WTC11 (cell line): ENCODE results near the gene JMJD8. TPM values are rescaled to one million over a fixed set of nuclear protein-coding genes. Genes with fewer than 3 reads are reported as not detected.
A peak's percentile ranks its signal among the peaks of the same experiment; 100 is the strongest.

Experiments
- ATAC-seq: fragments of 200-7000 bp; cut with Tn5 transposase; 2 replicates; pipeline ENCODE4 v1.10.0; 2021; ENCODE audit warnings: mild to moderate bottlenecking, moderate library complexity
- CTCF ChIA-PET: fragments of 300-600 bp; sonication (Branson Sonifier 250); formaldehyde crosslinking; loops from one replicate; lab custom pipeline; 2021; ENCODE audit warnings: antibody characterized with exemption; lab: Charles Lee
- POLR2A ChIA-PET: fragments of 350-600 bp; sonication (Branson Sonifier 250); formaldehyde crosslinking; loops from one replicate; lab custom pipeline; 2021; ENCODE audit warnings: antibody characterized with exemption; lab: Charles Lee
- DNase-seq: peaks from one replicate; pipeline ENCODE4 v3.0.0; 2021; ENCODE audit warnings: low spot score
- H3K27ac Mint-ChIP-seq: 2 replicates; pipeline ENCODE4 v1.8.0; 2021; ENCODE audit warnings: mixed read lengths
- H3K27me3 Mint-ChIP-seq: 2 replicates; pipeline ENCODE4 v1.8.0; 2021; ENCODE audit warnings: low read depth, mild to moderate bottlenecking, moderate library complexity, mixed read lengths
- H3K36me3 Mint-ChIP-seq: 2 replicates; pipeline ENCODE4 v1.8.0; 2021; ENCODE audit warnings: mixed read lengths
- H3K4me1 Mint-ChIP-seq: 2 replicates; pipeline ENCODE4 v1.8.0; 2022; ENCODE audit warnings: mixed read lengths
- H3K4me3 Mint-ChIP-seq: 2 replicates; pipeline ENCODE4 v1.8.0; 2021; ENCODE audit warnings: mild to moderate bottlenecking, moderate library complexity, mixed read lengths
- H3K9me3 Mint-ChIP-seq: 2 replicates; pipeline ENCODE4 v1.8.0; 2021; ENCODE audit warnings: mixed read lengths
- ATF2 ChIP-seq: sonication (generic); formaldehyde crosslinking; IDR thresholded peaks from 2 replicates; pipeline ENCODE4 v1.8.1; 2022; ENCODE audit warnings: low read depth, missing genetic modification reagents, borderline replicate concordance
- CBFB ChIP-seq: sonication (generic); formaldehyde crosslinking; IDR thresholded peaks from 2 replicates; pipeline ENCODE4 v1.8.1; 2022; ENCODE audit warnings: mild to moderate bottlenecking, low read depth, missing genetic modification reagents
- E2F4 ChIP-seq: sonication (generic); formaldehyde crosslinking; IDR thresholded peaks from 2 replicates; pipeline ENCODE4 v1.8.1; 2022; ENCODE audit warnings: low read depth, mild to moderate bottlenecking, moderate library complexity, missing genetic modification reagents, borderline replicate concordance
- EMX1 ChIP-seq: fragments of 250-450 bp; sonication (Bioruptor Pico); IDR thresholded peaks from 2 replicates; pipeline ENCODE4 v1.8.0; 2021; ENCODE audit warnings: mild to moderate bottlenecking
- FOXJ3 ChIP-seq: sonication (generic); formaldehyde crosslinking; IDR thresholded peaks from 2 replicates; pipeline ENCODE4 v1.9.0; 2021; ENCODE audit warnings: missing genetic modification reagents, mild to moderate bottlenecking, borderline replicate concordance
- GRHL2 ChIP-seq: fragments of 250-450 bp; sonication (Bioruptor Pico); IDR thresholded peaks from 2 replicates; pipeline ENCODE4 v1.8.0; 2022; ENCODE audit warnings: mild to moderate bottlenecking, moderate library complexity; ENCODE audit not compliant: insufficient replicate concordance, severe bottlenecking
- GTF2I ChIP-seq: fragments of 250-450 bp; sonication (Bioruptor Pico); conservative IDR thresholded peaks from 2 replicates; pipeline ENCODE4 v1.4.0; 2021; ENCODE audit warnings: mild to moderate bottlenecking
- MYBL2 ChIP-seq: sonication (generic); formaldehyde crosslinking; IDR thresholded peaks from 2 replicates; pipeline ENCODE4 v1.8.1; 2023; ENCODE audit warnings: mild to moderate bottlenecking, moderate library complexity, missing genetic modification reagents
- NFYB ChIP-seq: sonication (generic); formaldehyde crosslinking; conservative IDR thresholded peaks from 2 replicates; pipeline ENCODE4 v1.8.0; 2022; ENCODE audit warnings: low read depth, missing genetic modification reagents
- OVOL2 ChIP-seq: fragments of 250-450 bp; sonication (Bioruptor Pico); IDR thresholded peaks from 2 replicates; pipeline ENCODE4 v1.9.0; 2021; ENCODE audit warnings: mild to moderate bottlenecking, borderline replicate concordance
- PREB ChIP-seq: sonication (generic); formaldehyde crosslinking; IDR thresholded peaks from 2 replicates; pipeline ENCODE4 v1.8.1; 2022; ENCODE audit warnings: mild to moderate bottlenecking, missing genetic modification reagents, moderate library complexity, borderline replicate concordance
- SMAD3 ChIP-seq: sonication (generic); formaldehyde crosslinking; IDR thresholded peaks from 2 replicates; pipeline ENCODE4 v1.8.0; 2022; ENCODE audit warnings: missing genetic modification reagents, mild to moderate bottlenecking, borderline replicate concordance
- SP1 ChIP-seq: sonication (generic); formaldehyde crosslinking; conservative IDR thresholded peaks from 2 replicates; pipeline ENCODE4 v1.8.1; 2022; ENCODE audit warnings: missing genetic modification reagents
- ZNF121 ChIP-seq: sonication (generic); formaldehyde crosslinking; IDR thresholded peaks from 2 replicates; pipeline ENCODE4 v1.8.0; 2023; ENCODE audit warnings: missing genetic modification reagents
- ZNF396 ChIP-seq: fragments of 250-450 bp; sonication (Bioruptor Pico); IDR thresholded peaks from 2 replicates; pipeline ENCODE4 v1.8.0; 2021; ENCODE audit warnings: mild to moderate bottlenecking, moderate library complexity, borderline replicate concordance
- ZNF423 ChIP-seq: fragments of 250-450 bp; sonication (Bioruptor Pico); IDR thresholded peaks from 2 replicates; pipeline ENCODE4 v2.1.2; 2022; ENCODE audit warnings: mild to moderate bottlenecking, moderate library complexity
- total RNA-seq: library from RNA; stranded (reverse); gene quantifications from 3 replicates; pipeline ENCODE4 v1.2.3, GENCODE V29; 2021
- TF ChIP-seq, protein P1 (sequence below): sonication (generic); formaldehyde crosslinking; IDR thresholded peaks from 2 replicates; pipeline ENCODE4 v1.8.1; 2023; ENCODE audit warnings: mild to moderate bottlenecking, missing genetic modification reagents, borderline replicate concordance
- TF ChIP-seq, protein P2 (sequence below): sonication (generic); formaldehyde crosslinking; IDR thresholded peaks from 2 replicates; pipeline ENCODE4 v1.8.0; 2022; ENCODE audit warnings: mild to moderate bottlenecking, missing genetic modification reagents
- TF ChIP-seq, protein P3 (sequence below): fragments of 200-600 bp; IDR thresholded peaks from 2 replicates; pipeline ENCODE4 v1.8.0; 2022; ENCODE audit warnings: antibody characterized with exemption
- TF ChIP-seq, protein P4 (sequence below): sonication (generic); formaldehyde crosslinking; IDR thresholded peaks from 2 replicates; pipeline ENCODE4 v1.8.1; 2023; ENCODE audit warnings: mild to moderate bottlenecking, missing genetic modification reagents, moderate library complexity
- TF ChIP-seq, protein P5 (sequence below): sonication (generic); formaldehyde crosslinking; IDR thresholded peaks from 2 replicates; pipeline ENCODE4 v1.8.1; 2023; ENCODE audit warnings: mild to moderate bottlenecking, moderate library complexity, missing genetic modification reagents

The JMJD8 gene
- total RNA-seq, 1 experiment from 2014 or later, result 61.2 TPM

DNA sequence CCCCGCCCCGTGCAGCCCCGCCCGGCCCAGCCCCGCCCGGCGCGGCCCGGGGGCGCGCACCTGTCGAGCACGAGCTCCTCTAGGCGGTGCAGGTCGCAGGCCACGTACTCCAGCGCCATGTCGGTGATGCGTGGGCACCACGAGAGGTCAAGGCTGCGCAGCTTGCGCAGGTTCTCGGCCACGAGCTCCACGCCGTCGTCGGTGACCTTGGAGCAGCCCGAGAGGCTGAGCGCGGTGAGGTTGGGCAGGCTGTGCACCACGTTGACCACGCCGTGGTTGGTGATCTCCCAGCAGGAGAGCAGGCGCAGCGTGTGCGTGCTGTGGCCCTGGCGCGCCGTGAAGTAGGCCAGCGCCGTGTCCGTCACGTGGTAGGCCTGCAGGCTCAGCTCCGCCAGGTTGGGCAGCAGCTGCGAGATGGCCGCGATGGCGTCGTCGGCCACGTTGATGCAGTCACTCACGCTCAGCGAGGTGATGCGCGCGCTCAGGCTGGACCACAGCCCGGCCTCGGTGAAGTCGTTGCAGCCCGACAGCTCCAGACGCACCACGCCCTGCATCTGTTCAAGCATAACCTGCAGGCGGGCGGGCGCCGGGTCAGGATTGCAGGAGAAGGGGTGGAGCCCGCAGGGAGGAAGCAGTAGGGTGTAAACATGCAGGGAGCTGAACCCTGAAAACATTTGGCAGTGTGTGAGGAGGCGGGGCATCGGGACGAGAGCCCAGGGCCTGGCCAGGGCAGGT is 11.4 kb upstream of the JMJD8 start:
- no peak overlapping the region for H3K27ac Mint-ChIP-seq
- H3K4me1 Mint-ChIP-seq, result peaks cover 4% of the 10 kb centered on the region; the same call in 1 of the 2 replicates
- H3K27me3 Mint-ChIP-seq, result peaks cover 80% of the 10 kb centered on the region
- ATAC-seq, result peak; percentile 18
- H3K9me3 Mint-ChIP-seq, result no peaks in the 10 kb centered on the region
- CTCF ChIA-PET, result interaction anchor here (1.0 to 2.5 kb wide), 19 partner anchors 9 to 208 kb away, joined by 3 to 12 read pairs (median 5); partner anchors contain the start of genes CHTF18, CIAO3, JMJD8 and METRN
- peak; percentile 68 for DNase-seq
- POLR2A ChIA-PET, result interaction anchor here (1.0 to 2.0 kb wide), 6 partner anchors 9 to 93 kb away, joined by 3 to 6 read pairs (median 4); partner anchors contain the start of genes CHTF18, JMJD8, RPUSD1 and STUB1
- peak overlapping the region; percentile 74 for H3K4me3 Mint-ChIP-seq
- H3K36me3 Mint-ChIP-seq, result no peaks in the 10 kb centered on the region
- TF ChIP-seq OVOL2 (CRISPR knock-in tag) (no peak), ZNF423 (CRISPR knock-in tag) (no peak), EMX1 (no peak), PREB (CRISPR knock-in tag) (no peak), FOXJ3 (CRISPR knock-in tag) (no peak), ZNF396 (CRISPR knock-in tag) (no peak), CBFB (CRISPR knock-in tag) (peak; percentile 74; the same call in 1 of the 2 replicates), MYBL2 (CRISPR knock-in tag) (peak; percentile 86), SMAD3 (CRISPR knock-in tag) (0 out of 2 replicates have a peak, but pooled peaks have one; percentile 46), E2F4 (CRISPR knock-in tag) (peak; percentile 73; the same call in 1 of the 2 replicates), ATF2 (CRISPR knock-in tag) (no peak; the same call in 1 of the 2 replicates), GRHL2 (CRISPR knock-in tag) (no peak), GTF2I (CRISPR knock-in tag) (no peak), ZNF121 (no peak), NFYB (CRISPR knock-in tag) (no peak), SP1 (CRISPR knock-in tag) (peak; percentile 60)
- TF ChIP-seq, protein P1, sequence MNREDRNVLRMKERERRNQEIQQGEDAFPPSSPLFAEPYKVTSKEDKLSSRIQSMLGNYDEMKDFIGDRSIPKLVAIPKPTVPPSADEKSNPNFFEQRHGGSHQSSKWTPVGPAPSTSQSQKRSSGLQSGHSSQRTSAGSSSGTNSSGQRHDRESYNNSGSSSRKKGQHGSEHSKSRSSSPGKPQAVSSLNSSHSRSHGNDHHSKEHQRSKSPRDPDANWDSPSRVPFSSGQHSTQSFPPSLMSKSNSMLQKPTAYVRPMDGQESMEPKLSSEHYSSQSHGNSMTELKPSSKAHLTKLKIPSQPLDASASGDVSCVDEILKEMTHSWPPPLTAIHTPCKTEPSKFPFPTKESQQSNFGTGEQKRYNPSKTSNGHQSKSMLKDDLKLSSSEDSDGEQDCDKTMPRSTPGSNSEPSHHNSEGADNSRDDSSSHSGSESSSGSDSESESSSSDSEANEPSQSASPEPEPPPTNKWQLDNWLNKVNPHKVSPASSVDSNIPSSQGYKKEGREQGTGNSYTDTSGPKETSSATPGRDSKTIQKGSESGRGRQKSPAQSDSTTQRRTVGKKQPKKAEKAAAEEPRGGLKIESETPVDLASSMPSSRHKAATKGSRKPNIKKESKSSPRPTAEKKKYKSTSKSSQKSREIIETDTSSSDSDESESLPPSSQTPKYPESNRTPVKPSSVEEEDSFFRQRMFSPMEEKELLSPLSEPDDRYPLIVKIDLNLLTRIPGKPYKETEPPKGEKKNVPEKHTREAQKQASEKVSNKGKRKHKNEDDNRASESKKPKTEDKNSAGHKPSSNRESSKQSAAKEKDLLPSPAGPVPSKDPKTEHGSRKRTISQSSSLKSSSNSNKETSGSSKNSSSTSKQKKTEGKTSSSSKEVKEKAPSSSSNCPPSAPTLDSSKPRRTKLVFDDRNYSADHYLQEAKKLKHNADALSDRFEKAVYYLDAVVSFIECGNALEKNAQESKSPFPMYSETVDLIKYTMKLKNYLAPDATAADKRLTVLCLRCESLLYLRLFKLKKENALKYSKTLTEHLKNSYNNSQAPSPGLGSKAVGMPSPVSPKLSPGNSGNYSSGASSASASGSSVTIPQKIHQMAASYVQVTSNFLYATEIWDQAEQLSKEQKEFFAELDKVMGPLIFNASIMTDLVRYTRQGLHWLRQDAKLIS (CRISPR knock-in tag), result no peak
- TF ChIP-seq, protein P2, sequence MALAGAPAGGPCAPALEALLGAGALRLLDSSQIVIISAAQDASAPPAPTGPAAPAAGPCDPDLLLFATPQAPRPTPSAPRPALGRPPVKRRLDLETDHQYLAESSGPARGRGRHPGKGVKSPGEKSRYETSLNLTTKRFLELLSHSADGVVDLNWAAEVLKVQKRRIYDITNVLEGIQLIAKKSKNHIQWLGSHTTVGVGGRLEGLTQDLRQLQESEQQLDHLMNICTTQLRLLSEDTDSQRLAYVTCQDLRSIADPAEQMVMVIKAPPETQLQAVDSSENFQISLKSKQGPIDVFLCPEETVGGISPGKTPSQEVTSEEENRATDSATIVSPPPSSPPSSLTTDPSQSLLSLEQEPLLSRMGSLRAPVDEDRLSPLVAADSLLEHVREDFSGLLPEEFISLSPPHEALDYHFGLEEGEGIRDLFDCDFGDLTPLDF, result peak; percentile 77; the same call in 1 of the 2 replicates
- TF ChIP-seq, protein P3, sequence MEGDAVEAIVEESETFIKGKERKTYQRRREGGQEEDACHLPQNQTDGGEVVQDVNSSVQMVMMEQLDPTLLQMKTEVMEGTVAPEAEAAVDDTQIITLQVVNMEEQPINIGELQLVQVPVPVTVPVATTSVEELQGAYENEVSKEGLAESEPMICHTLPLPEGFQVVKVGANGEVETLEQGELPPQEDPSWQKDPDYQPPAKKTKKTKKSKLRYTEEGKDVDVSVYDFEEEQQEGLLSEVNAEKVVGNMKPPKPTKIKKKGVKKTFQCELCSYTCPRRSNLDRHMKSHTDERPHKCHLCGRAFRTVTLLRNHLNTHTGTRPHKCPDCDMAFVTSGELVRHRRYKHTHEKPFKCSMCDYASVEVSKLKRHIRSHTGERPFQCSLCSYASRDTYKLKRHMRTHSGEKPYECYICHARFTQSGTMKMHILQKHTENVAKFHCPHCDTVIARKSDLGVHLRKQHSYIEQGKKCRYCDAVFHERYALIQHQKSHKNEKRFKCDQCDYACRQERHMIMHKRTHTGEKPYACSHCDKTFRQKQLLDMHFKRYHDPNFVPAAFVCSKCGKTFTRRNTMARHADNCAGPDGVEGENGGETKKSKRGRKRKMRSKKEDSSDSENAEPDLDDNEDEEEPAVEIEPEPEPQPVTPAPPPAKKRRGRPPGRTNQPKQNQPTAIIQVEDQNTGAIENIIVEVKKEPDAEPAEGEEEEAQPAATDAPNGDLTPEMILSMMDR, result no peak
- TF ChIP-seq, protein P4, sequence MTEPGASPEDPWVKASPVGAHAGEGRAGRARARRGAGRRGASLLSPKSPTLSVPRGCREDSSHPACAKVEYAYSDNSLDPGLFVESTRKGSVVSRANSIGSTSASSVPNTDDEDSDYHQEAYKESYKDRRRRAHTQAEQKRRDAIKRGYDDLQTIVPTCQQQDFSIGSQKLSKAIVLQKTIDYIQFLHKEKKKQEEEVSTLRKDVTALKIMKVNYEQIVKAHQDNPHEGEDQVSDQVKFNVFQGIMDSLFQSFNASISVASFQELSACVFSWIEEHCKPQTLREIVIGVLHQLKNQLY (CRISPR knock-in tag), result no peak
- TF ChIP-seq, protein P5, sequence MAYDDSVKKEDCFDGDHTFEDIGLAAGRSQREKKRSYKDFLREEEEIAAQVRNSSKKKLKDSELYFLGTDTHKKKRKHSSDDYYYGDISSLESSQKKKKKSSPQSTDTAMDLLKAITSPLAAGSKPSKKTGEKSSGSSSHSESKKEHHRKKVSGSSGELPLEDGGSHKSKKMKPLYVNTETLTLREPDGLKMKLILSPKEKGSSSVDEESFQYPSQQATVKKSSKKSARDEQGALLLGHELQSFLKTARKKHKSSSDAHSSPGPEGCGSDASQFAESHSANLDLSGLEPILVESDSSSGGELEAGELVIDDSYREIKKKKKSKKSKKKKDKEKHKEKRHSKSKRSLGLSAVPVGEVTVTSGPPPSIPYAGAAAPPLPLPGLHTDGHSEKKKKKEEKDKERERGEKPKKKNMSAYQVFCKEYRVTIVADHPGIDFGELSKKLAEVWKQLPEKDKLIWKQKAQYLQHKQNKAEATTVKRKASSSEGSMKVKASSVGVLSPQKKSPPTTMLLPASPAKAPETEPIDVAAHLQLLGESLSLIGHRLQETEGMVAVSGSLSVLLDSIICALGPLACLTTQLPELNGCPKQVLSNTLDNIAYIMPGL (CRISPR knock-in tag), result no peak
